DMS153 (cell line): Measurements from ENCODE around the gene CEP162.
"Not testable (repeated sequence)": the region's sequence is repeated elsewhere in the genome, so short reads cannot be mapped to it uniquely, and the experiment has no call there.

Experiments used
- DNase-seq: peaks from one replicate; lab custom pipeline; 2025; lab: John Stamatoyannopoulos, UW

The CEP162 gene

GRCh38 chr6:84151669-84152068 lies 75.8 kb downstream of the CEP162 start:
- DNase-seq = no peak

GRCh38 chr6:84150705-84151104 lies 76.7 kb downstream of the CEP162 start:
- DNase-seq = no peak

DNA sequence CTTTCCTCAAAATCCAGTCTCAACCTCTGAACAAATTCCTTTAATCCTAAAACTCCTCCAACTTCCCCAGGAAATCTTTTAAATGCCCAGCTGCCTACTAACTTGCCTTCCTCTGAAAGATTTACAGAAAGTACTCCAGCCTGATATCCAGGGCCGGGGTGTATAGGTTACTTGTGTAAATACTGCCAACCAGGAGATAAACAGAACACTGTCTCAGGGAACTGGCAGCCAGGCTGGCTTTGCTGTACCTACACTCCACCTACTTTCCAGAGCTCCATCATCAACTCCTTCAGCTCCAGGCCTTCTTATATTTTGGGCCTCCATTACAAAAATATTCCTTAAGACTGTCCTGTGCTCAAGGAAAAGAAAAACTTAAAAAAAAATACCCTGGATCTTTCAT lies 85.9 kb downstream of the CEP162 start:
- DNase-seq = no peak

- DNase-seq = no peak
These were observed 88.1 kb downstream of the CEP162 start for GRCh38 chr6:84139311-84139710.

- DNase-seq = no peak
These were observed 89.4 kb downstream of the CEP162 start for GRCh38 chr6:84137989-84138575.

DNA sequence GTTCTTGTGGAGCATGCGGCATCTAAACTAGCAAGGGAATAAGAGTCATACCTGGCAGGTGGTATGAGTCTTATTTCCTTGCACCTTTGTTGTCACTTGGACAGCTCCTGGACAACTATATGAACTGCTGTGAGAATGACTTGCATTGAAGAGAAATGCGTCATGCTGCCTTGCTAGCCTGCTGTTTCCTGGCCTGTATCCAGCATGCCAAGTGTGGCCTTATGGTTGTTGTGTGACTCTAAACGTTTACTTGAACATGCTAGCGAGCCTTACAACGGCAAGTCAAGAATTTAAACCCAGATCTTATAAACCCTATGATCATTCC lies 90.4 kb downstream of the CEP162 start:
- no peak for DNase-seq

DNA sequence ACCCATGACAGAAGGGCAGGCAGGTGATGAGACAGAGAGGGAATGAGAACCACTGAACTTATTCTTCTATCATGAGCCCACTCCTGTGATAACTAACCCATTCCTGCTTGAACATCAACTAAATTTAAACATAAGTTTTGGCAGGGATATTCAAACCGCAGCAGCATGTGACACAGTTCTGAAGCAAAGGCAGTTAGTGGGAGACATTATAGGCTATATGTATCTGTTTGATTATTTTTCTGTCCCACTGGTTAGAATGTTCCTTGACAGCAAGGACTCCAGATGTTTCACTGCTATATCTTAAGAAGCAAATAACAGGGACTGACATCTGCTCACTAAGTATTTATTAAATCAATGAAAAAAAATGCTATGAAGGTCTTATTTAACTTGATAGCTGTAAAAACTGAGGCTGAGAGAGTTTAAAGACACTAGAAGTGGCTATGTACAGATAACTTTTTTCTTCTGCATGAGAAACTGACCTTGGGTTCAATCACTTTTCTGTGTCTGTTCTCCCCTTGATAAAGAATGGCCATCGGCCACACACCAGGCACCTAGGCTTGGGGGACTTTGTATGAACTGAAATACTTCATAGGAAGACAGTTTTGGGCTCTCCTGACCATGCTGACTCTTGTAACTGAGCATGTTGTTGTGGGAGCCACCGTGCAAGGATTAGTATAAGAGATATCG lies 90.9 kb downstream of the CEP162 start:
- no peak for DNase-seq

- DNase-seq = no peak
These were observed 92.2 kb downstream of the CEP162 start for GRCh38 chr6:84135291-84135690.

- DNase-seq = not testable (repeated sequence)
These were observed 94.1 kb downstream of the CEP162 start for GRCh38 chr6:84133385-84133784.

GRCh38 chr6:84129588-84129987 lies 97.9 kb downstream of the CEP162 start:
- DNase-seq = not testable (repeated sequence)

DNA sequence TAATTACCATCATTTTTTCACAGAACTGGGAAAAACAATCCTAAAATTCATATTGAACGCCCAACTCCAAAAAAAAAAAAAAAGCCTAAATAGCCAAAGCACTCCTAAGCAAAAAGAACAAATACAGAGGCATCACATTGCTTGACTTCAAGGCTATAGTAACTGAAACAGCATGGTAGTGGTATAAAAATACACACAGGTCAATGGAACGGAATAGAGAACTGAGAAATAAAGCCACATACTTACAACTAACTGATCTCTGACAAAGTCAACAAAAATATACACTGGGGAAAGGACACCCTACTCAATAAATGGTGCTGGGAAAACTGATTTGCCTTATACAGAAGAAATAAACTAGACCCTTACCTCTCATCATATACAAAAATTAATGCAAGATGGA lies 104.3 kb downstream of the CEP162 start:
- no peak for DNase-seq

DNA sequence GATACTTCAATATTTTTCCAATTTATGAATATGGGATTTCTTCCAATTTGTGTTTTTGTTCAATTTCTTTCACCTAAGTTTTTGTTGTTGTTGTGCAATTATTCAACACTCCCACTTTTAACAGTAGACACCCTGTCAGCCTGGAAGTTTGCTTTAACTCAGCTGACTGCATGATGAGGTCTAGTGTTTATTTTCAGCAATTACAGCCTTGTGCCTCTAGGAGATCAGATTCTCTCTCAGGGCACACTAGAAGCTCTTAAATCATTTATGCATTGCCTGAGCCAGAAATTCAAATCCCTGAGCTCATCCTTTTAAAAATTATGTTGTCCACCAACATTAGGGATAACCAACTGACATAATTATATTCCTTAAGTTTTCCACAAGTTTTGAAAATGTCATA lies 108.2 kb downstream of the CEP162 start:
- no peak for DNase-seq

DNA sequence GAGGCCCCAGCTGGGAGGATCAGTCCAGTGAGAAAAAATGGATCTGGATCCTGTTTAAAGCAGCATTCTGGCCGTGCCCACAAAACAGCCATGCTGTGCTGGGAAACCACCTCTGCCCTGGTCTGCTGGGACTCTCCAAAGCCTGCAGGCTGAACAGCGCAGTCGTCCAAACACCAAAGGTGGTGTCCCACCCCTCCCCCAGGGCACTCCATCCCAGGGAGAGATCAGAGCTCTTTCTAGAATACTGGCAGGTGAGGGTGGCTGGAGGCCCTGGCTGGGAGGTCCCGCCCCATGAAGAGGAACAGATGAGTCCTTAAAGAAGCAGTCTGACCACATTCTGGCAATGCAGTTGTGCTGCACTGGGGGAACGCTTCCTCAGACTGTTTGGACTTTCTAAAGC lies 109.3 kb downstream of the CEP162 start:
- DNase-seq = no peak

- DNase-seq = not testable (repeated sequence)
These were observed 112.4 kb downstream of the CEP162 start for GRCh38 chr6:84114933-84115594.

DNA sequence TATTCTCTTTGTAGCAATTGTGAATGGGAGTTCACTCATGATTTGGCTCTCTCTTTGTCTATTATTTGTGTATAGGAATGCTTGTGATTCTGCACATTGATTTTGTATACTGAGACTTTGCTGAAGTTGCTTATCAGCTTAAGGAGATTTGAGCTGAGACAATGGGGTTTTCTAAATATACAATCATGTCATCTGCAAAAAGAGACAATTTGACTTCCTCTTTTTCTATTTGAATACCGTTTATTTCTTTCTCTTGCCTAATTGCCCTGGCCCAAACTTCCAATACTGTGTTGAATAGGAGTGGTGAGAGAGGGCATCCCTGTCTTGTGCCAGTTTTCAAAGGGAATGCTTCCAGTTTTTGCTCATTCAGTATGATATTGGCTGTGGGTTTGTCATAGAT lies 116.1 kb downstream of the CEP162 start:
- not testable (repeated sequence) for DNase-seq

GRCh38 chr6:84107495-84107894 lies 119.9 kb downstream of the CEP162 start:
- DNase-seq = no peak

GRCh38 chr6:84105215-84105924 lies 122.1 kb downstream of the CEP162 start:
- not testable (repeated sequence) for DNase-seq

- DNase-seq = no peak
These were observed 124.4 kb downstream of the CEP162 start for GRCh38 chr6:84103029-84103428.

GRCh38 chr6:84095156-84095555 lies 132.3 kb downstream of the CEP162 start:
- peak; percentile 25 for DNase-seq

DNA sequence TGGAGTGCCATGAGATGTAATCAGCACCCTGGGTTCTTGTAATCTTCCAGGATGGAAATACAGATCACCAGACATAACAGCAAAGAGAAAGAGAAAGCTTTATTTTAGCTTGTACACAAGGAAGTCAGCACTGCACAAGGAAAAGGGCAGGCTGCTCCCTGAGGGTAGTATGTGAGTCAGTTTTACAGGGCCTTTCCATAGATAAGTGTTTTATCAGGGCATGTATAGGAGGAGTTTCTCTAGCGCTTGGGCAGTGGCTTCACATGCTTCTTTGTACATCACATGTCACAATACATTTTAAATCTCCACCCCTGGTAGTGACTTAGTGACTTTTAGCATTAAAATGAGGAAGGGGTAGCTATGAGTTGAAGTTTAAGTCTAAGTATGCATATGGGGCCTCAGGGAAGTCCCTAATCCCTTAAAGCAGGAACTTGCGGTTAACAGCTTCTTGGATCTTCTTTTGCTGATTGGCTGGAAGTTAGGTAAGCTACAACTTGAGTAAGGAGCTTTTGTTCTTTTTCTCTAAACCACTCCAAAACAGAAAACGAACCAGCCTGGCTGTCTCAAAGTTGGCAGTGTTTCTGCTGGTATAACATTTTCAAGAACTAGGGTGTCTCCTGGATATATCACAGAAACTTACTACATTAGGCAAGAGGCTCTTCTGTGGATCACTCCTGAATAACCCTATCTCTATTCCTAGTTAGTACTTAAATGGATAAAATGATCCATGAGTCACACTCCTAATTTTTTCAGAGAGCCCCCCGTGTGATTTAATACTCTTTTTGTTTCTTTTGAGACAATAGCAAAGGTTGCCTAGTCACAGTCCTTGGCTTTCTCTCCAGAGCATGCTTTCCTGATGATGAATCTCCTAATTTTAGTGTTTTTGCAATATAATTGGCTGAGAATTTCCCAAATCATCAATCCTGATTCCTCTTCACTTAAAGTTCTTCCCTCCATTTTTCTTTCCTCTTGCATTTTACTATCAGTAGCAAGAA lies 133.7 kb downstream of the CEP162 start:
- no peak for DNase-seq

- DNase-seq = no peak
These were observed 137.9 kb downstream of the CEP162 start for GRCh38 chr6:84089552-84089951.

DNA sequence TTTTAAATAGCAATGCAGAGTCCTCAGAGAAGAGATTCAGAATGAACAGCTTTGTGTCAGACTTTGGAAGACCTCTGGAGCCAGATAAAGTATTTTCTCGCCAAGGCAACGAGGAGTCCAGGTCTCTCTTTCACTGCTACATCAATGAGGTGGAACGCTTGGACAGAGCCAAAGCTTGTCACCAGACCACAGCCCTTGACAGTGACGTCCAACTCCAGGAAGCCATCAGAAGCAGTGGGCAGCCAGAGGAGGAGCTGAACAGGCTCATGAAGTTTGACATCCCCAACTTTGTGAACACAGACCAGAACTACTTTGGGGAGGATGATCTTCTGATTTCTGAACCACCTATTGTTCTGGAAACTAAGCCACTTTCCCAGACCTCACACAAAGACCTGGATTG lies 138.4 kb downstream of the CEP162 start:
- no peak for DNase-seq
